ENCODE results near the gene SOD3.

Gene SOD3

DNA sequence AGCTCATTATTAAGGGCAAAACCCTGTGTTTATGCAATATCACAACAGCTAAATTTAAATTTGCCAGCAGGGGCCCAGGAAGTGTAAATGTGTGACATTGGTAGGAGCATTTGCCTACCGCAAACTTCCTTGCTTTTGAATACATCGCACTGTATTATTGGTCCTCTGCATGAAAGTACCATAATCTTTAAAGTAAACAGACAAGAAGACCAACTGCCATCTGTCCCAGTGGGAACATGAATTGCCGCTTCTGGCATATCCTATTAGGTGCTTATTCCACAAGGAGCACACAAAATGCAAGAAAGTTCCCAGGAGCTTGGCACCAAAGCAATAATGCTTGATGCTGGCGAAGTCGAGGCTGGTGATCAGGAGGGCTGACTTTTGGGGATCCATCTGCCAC lies 51.3 kb downstream of the SOD3 start:
- no peak overlapping the region; the same call in 1 of the 2 replicates for H3K27ac ChIP-seq
- TF ChIP-seq, protein P1, sequence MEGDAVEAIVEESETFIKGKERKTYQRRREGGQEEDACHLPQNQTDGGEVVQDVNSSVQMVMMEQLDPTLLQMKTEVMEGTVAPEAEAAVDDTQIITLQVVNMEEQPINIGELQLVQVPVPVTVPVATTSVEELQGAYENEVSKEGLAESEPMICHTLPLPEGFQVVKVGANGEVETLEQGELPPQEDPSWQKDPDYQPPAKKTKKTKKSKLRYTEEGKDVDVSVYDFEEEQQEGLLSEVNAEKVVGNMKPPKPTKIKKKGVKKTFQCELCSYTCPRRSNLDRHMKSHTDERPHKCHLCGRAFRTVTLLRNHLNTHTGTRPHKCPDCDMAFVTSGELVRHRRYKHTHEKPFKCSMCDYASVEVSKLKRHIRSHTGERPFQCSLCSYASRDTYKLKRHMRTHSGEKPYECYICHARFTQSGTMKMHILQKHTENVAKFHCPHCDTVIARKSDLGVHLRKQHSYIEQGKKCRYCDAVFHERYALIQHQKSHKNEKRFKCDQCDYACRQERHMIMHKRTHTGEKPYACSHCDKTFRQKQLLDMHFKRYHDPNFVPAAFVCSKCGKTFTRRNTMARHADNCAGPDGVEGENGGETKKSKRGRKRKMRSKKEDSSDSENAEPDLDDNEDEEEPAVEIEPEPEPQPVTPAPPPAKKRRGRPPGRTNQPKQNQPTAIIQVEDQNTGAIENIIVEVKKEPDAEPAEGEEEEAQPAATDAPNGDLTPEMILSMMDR (conservative IDR thresholded peaks at IDR 0.05), result no peak
- no peak for TF ChIP-seq ZFX (IDR thresholded peaks at IDR 0.05)

DNA sequence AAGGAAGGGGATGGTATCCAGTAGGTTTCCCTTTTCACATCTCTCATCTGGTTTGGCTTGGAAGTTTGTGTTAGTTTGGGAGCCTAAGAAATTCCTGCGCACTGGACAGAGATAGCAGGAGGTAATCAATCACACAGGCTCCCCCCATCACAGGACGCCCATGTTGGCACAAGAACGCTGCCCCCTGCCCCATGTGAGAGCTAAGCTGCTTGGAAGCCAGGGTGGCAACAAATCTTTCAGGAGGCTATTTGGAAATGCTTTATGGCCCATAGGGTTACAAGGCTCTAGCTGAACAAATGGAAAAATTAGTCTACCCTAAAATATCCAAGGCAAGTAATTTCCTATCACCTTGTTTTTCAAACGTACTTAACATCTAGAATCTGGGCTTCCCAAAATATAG lies 54.0 kb downstream of the SOD3 start:
- TF ChIP-seq ZFX (IDR thresholded peaks at IDR 0.05), result no peak
- TF ChIP-seq, protein P1 (conservative IDR thresholded peaks at IDR 0.05), result no peak
- H3K27ac ChIP-seq, result no peak overlapping the region

DNA sequence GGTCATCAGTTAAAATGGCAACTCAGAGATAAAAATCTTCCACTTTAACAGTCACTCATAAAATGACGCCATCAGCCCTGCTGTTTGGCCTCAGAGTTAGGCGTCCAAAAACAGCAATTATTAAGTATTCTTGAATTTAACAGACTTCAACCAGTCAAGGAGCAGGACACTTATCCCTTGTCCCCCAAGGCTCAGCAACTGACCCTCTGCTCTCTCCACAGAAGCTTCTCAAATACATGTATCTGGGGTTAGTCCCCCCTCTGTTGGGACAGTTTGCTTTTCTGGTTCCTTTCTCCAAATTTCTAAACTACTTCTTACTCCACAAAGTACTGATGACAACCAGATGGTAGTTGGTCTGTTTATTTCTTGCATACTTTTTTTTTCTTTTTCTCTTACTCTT lies 54.4 kb downstream of the SOD3 start:
- no peak overlapping the region for H3K27ac ChIP-seq
- TF ChIP-seq, protein P1 (conservative IDR thresholded peaks at IDR 0.05), result no peak
- no peak for TF ChIP-seq ZFX (IDR thresholded peaks at IDR 0.05)
